ENCODE data around the gene OPCML.

Gene OPCML

DNA sequence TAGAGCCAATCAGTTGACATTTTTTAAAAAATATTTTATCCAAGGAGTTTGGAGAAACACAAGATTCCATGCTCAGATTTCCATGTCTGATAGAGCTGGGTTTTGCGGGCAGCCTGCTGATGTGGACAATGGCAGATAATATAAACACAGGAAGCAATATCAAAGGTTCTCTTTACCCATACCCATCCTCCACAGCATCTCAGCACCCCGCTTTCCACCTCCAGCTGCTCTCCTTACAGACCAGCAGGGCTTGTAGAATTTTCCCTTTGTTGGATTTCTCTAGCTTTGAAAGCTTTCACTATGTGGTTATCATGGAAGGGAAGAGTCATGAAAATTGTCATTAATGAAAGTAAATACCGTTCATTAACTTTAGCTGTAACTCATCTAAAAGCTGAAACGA, 746.4 kb downstream of the OPCML start:
- Histone ChIP-seq H3K4me3 (replicated peaks; ENCODE audit: insufficient read depth, low read length) (no peak overlapping the region), H3K27me3 (ENCODE audit: insufficient read depth, poor library complexity, severe bottlenecking) (no peaks in the 10 kb centered on the region), H3K27ac (replicated peaks) (no peak overlapping the region)
- TF ChIP-seq REST (IDR thresholded peaks at IDR 0.05; ENCODE audit: insufficient replicate concordance, low read depth) (no peak), GABPA (IDR thresholded peaks at IDR 0.05; ENCODE audit: low read depth) (no peak), POLR2AphosphoS5 (IDR thresholded peaks at IDR 0.05; ENCODE audit: low read depth) (no peak), SPI1 (IDR thresholded peaks at IDR 0.05; ENCODE audit: borderline replicate concordance, low read depth) (no peak)
- TF ChIP-seq, protein P1, sequence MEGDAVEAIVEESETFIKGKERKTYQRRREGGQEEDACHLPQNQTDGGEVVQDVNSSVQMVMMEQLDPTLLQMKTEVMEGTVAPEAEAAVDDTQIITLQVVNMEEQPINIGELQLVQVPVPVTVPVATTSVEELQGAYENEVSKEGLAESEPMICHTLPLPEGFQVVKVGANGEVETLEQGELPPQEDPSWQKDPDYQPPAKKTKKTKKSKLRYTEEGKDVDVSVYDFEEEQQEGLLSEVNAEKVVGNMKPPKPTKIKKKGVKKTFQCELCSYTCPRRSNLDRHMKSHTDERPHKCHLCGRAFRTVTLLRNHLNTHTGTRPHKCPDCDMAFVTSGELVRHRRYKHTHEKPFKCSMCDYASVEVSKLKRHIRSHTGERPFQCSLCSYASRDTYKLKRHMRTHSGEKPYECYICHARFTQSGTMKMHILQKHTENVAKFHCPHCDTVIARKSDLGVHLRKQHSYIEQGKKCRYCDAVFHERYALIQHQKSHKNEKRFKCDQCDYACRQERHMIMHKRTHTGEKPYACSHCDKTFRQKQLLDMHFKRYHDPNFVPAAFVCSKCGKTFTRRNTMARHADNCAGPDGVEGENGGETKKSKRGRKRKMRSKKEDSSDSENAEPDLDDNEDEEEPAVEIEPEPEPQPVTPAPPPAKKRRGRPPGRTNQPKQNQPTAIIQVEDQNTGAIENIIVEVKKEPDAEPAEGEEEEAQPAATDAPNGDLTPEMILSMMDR (IDR thresholded peaks at IDR 0.05; ENCODE audit: insufficient read depth, low read length): no peak
- no peak for DNase-seq (ENCODE audit: low read depth in 1 of 2, low spot score in 1 of 2)

DNA sequence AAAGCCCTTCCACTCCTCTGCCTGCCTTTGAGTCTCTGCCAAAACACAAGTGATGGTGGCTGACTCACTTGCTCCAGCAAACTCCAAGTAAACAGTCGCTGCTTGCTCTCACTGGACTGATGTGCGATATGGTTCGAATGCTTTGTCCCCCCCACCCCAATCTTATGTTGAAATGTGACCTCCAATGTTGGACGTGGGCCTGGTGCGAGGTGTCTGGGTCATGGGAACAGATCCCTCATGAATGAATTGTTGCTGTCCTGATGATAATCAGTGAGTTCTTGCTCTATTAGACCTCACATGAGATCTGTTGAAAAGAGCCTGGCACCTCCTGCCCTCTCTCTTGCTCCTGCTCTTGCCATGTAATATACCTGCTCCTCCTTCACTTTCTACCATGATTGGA, 747.9 kb downstream of the OPCML start:
- H3K4me3 ChIP-seq (replicated peaks; ENCODE audit: insufficient read depth, low read length): no peak overlapping the region
- DNase-seq (ENCODE audit: low read depth in 1 of 2, low spot score in 1 of 2): no peak

DNA sequence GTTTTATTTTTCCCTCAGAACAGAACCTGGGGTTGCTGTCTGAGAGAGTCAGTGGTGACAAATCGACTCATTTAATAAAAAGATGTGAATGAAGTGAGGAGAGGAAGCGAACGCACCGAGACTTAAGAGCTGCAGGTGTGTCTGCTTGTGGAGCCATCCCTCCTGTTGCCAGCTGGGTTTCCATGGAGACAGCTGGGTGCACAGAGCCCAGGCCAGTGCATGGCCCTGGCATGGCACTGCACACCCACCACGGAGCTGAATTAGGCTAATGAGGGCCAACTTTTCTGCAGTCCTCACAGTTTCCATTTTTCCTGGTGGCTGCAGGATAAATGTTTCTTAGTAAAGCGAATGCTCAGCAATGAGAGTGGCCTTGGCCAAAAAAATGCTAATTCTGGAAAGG, 750.2 kb downstream of the OPCML start:
- Histone ChIP-seq H3K4me3 (replicated peaks; ENCODE audit: insufficient read depth, low read length) (no peak overlapping the region), H3K27me3 (ENCODE audit: insufficient read depth, poor library complexity, severe bottlenecking) (no peaks in the 10 kb centered on the region), H3K27ac (replicated peaks) (no peak overlapping the region)
- no peak for DNase-seq (ENCODE audit: low read depth in 1 of 2, low spot score in 1 of 2)
- no peak for TF ChIP-seq REST (IDR thresholded peaks at IDR 0.05; ENCODE audit: insufficient replicate concordance, low read depth)
- no peak for TF ChIP-seq POLR2AphosphoS5 (IDR thresholded peaks at IDR 0.05; ENCODE audit: low read depth)
- no peak for TF ChIP-seq GABPA (IDR thresholded peaks at IDR 0.05; ENCODE audit: low read depth)
- TF ChIP-seq, protein P1 (IDR thresholded peaks at IDR 0.05; ENCODE audit: insufficient read depth, low read length): no peak
- TF ChIP-seq SPI1 (IDR thresholded peaks at IDR 0.05; ENCODE audit: borderline replicate concordance, low read depth): no peak

More for the DNA sequence above, 747.9 kb downstream of the OPCML start:
- no peaks in the 10 kb centered on the region for H3K27me3 ChIP-seq (ENCODE audit: insufficient read depth, poor library complexity, severe bottlenecking)
- H3K27ac ChIP-seq (replicated peaks): no peak overlapping the region
- TF ChIP-seq POLR2AphosphoS5 (IDR thresholded peaks at IDR 0.05; ENCODE audit: low read depth): no peak
- TF ChIP-seq REST (IDR thresholded peaks at IDR 0.05; ENCODE audit: insufficient replicate concordance, low read depth): no peak
- no peak for TF ChIP-seq SPI1 (IDR thresholded peaks at IDR 0.05; ENCODE audit: borderline replicate concordance, low read depth)
- TF ChIP-seq, protein P1 (IDR thresholded peaks at IDR 0.05; ENCODE audit: insufficient read depth, low read length): no peak
- TF ChIP-seq GABPA (IDR thresholded peaks at IDR 0.05; ENCODE audit: low read depth): no peak

Measured in HL-60 (cell line).